Kidney capillary endothelial cell (primary cell): ENCODE results near the gene SRCAP.

ENCODE experiments used
- DNase-seq: peaks from one replicate; pipeline ENCODE4 v3.0.0-alpha.2; 2018; ENCODE audit warnings: low spot score

The SRCAP gene

GRCh38 chr16:30777591-30778297, 78.8 kb downstream of the SRCAP start:
- no peak for DNase-seq

DNA sequence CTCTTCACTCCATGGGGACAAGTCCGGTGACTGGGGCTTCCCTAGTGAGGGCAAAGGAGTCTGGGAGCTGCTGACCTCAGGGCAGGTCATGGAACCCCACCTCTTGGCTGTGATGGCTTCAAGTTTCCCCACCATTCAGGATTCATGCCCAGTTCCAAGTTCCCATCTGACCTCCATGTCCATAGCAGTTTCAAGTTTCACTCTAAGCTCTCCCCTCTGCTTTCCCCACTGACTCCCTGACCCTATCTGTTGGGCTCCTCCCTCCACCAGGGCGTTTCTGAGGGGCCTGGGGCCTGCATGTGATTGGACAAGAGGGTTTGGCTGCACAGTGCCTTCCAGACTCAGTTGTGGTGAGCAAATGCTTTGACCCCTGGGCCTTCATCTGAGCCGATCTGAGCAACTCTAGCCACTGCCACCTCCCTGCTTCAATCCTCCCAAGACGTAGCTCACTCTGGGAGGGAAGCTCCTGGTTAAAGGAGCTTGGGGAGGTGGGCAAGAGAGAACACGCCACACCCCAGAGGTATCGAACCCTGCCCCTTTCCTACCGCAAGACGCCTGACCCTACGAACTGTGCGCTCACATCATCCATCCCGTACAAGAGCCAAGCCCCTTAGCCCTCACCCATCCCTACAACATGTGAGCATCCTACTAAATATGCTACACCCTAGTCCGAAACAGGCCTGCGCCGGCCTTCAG, 79.7 kb downstream of the SRCAP start:
- no peak for DNase-seq

DNA sequence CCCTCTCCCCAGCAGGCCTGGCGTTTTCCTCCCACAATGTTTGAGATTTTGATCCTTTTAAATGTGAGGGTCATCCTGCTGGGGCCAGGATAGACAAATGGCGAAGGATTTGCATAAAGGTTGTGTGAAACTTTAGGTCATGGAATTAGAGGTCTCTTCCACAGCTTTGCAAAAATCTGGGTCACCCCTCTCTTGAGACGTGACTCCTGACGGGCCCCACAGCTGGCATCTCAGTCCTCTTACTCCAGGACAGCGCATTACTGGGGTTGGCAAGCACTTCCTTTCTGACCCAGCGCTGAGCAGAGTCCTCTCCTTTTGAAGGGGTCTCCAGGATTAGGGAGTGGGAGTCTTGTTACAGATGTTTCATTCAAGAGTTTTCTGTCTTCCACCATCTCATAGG, 80.6 kb downstream of the SRCAP start:
- no peak for DNase-seq

- no peak for DNase-seq
These were observed 81.0 kb downstream of the SRCAP start for GRCh38 chr16:30780021-30780420.

DNA sequence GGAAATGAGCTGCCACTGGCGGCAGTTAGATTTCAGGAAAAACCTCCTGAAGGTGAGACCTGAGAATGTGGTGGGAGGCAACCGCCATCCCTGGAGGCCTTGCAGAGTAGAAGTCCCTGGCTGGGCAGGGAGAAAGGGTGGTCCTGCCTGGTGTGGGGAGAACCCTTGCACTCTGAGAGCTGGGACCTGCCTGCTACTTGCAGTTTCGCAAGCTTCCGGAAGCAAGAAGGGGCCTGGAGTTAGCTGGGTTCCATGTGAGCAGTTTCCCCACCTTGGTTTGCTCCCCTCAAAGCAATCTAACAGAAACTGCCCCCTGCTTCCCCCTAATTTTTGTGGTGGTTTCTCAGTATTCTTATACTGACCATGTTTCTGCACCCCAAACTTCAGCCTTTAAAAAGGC, 81.6 kb downstream of the SRCAP start:
- no peak for DNase-seq

- no peak for DNase-seq
These were observed 83.7 kb downstream of the SRCAP start for GRCh38 chr16:30782486-30783279.

GRCh38 chr16:30783280-30784109, 84.5 kb downstream of the SRCAP start:
- no peak for DNase-seq

DNA sequence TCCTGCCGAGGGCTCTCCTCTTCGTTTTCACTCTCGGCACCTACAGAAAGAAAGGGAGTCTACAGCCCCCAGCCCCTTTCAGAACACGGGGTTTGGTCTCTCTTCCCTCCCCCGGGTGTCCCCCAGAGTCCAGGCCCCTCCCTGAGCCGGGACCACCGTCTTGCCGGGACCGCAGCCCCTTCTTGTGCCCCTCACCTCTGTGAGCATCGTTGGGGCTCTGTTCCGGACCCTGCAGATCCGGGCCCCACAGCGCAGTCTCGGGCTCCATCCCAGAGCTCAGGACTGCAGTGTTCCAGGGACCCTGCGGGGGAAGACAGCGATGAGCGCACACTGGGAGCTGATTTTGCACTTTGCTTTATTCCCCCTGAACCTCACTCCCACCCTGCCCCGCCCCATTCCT, 85.2 kb downstream of the SRCAP start:
- no peak for DNase-seq

DNA sequence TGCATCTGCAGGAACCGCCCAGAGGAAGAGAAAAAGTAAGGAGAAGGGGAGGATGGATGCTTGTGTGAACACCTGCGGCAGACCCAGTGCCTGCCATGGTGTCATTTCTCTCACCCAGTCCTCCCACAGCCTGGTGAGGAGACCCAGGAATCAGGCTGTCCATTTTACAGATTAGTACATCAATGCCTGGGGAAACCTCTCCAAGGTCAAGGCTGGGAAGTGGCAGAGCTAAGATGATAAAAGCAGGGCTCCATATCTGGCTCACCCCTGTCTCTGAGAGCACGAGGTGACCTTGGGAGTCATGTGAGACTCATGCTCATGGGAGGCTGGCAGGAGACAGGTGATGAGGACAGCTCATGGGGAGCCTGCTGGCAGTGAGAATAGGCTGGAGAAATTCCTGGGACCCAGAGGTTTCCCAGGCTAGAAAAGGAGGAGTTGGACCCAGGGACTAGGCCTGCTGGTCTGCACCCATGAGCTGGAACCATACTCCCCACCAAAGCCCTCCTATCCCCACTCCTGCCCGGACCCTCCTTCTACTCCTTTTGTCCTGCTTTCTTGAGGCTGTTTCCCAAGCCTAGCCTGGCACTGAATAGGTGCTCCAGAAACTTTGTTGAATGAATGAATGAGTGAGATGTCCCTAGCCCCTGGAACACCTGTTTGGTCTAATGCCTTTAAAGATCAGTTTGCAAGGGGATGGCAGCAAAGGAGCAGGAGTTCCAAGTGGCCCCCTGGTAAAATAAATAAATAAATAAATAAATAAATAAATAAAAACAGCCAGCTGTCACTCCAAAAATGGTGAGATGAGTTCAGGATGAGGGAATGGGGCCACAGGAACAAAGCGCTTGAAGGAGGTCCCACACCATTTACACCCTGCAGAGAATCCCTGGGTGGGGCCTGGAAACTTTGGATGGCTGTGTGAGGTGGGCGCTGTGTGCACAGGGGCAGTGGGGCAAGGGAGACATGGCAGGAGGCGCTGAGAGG, 86.4 kb downstream of the SRCAP start:
- DNase-seq = no peak

- peak; percentile 56 for DNase-seq
These were observed 87.4 kb downstream of the SRCAP start for GRCh38 chr16:30786115-30786935.

DNA sequence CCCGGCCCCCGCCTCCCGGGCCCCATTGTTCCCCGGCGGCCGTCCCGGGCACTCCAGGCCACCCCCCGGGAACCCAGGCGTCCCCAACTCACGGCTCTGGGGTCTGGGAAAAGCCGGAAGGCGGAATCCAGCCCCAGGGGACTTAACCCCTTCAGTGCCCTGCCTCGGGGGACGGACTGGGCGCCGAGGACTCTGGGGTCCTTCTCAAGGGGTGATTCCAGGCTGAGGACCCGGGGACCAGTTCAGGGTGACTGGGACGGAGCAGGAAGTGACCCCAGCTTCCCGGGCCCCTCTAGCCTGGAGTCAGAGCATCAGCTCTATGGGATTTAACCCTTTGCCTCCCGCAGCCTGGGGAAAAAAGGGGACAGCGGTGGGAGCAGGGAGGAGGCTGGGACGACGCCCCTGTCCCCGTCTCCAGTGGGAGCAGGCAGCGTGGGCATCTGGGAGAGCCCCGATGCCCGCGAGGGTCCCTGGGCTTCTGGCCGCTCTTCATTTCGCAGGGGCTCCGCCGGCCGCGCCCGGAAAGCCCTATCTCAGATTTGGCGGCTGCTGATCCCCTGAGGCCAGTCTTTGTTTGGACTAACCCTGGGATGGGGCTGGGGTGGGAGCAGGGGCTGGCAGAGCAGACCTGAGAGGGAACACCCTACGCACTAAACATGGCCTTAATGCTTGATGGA, 88.1 kb downstream of the SRCAP start, which contains the start of gene ZNF629:
TSS of gene ZNF629 (minus strand) at position 270 of the 677 bp plus-strand sequence. CDS start 2,723 bp downstream, outside the sequence.
- DNase-seq = peak; percentile 49

GRCh38 chr16:30787613-30788378, 88.8 kb downstream of the SRCAP start:
- DNase-seq = no peak
